ENCODE data around the gene PDIA5.

The PDIA5 gene

DNA sequence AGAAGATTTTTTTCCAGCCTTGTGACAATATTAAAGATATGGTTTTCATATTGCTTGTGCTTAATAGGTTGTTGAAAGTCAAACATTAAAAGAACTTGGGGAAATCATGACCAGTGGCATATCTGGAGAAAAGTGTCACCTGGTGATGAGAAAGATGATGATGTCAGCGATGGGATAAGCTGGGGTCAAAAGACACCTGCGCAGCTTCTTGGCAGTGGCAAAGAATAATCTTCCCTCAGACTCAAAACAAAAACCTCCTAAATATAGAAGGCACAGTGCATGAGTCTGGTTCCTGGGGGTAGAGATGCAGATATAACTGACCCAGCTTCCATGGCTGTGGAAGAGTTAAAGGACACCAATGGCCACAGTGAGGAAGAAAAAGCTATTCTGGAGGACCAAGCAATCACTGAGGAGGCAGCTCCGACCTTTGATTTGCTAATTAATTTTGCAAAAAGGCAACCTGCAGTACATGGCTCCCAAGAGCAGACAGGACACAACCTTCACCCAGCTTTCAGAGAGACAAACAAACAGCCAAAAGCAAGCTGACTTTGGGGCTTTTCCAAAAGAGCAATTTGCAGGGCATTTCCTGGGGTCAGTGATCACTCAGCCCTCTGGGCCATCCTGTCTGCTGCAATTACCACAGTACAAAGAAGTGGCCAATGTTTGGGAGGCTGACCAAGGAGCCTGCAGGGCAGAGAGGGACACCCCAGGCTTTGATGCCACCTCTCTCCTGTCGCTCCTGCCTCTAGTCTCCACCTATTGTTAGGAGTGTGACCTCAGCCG lies 21.7 kb upstream of the PDIA5 start:
- DNase-seq, result no peak

DNA sequence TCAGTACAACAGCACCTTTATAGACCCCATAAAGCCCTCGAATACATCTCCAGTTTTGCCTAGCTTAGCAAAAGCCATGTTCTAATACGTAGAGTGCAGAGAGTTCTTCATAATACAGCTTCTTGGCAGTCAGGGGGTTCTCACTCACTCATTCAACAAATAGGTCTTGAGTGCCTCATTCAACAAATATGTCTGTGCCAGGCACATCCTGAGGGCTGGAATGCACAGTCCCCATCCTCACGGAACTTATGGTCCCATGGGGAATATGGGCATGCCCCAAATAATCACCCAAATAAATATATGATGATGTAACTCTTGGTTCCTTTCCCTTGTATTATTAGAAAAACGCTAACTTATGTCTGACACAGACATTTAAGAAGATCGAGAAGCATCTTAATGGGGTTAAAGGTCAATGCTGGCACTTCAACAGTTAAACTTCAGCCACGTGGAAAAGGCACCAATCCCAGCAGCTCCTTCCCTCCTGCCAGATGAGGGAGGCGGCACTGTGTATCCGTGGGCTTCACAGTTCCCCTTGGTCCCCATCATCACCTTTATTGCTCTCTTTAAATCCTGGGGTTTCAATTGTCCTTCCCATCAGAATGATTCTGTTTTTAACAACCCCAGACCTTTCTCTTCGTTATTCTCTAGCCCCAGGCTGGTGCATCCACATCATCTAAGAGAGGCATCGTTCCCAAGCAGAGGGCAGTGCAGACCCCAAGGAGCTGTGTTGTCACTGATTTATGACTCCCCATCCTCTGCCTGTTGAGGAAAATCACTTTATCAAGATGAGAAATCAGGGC lies 20.4 kb upstream of the PDIA5 start:
- DNase-seq, result no peak

DNA sequence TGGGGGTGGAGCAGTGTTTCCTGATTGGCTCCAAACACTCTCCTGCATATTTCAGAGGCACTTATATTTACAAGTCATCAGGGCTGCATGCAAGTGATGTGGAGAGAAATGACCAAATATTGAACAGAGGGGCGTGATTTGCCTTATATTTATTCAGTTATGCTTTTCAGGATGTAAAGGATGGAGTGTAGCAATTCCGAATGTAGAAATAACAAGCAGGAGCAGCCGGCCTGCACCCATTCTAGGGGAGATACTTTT lies 19.8 kb upstream of the PDIA5 start:
- no peak for DNase-seq

DNA sequence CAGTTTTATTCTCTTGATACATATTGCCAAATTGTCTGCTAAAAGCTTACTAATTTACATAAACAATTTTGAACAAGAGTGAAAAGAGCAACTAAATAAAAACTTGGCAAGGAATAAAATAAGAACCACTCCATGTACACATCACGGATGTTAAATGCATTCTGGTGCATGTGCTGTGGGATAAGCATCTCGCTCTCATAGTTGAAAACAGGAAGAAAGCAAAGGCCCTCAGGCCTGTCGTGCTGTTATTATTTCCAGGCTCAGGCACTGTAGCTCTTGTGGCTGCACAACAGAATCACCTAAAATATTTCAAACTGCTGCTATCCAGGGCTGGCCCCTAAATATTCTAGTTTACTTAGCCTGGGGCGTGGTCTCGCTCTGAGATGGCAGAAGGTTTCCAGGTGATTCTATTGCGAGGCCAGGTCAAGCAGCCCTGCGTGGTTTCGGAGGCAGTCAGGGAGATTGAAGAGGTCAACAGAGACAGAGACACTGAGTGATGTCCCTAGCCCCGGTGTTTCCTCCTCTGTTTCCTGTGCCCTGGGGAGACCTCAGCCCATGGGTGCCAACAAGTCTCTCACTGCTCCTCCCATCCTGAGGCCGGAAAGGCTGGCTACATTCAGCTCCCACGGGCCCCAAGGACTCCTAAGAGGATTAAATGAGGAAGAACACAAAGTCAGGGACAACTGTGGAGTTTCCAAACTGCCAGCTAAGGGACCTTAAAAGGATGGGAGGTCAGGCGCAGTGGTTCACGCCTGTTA lies 18.2 kb upstream of the PDIA5 start:
- DNase-seq, result no peak

DNA sequence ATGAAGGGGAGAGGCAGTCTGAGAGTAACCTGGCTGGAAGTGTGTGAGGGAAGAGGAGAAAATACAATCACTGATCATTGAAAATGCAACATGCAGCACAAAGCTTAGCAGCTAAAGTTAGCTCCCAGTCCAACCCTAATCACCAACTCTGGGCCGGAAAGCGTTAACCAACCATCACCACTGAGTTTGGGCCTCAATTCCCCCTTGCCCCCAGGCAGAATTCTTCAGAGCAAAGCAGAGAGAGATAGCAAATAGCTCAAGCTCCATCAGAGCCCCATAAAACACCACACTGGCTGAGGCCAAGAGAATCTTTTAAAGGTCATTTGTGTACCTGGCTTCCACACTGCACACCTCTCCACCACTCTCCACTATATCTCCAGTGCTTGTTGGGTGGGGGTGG lies 16.2 kb upstream of the PDIA5 start:
- DNase-seq, result no peak

DNA sequence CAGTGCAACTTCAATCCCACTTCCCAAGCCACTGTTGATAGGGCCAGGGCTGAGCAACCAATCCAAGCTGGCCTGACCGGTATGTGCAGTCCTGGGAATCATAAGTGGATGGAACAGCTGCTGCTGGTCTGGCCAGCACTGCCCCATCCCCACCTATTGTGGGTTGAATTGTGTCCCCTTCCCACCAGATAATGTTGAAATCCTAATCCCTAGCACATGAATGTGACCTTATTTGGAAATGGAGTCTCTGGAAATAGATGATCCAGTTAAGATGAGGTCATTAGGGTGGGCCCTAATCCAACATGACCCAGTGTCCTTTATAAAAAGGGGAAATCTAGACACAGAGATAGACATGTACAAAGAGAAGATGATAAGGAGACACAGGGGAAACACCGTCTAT lies 13.7 kb upstream of the PDIA5 start:
- no peak for DNase-seq

DNA sequence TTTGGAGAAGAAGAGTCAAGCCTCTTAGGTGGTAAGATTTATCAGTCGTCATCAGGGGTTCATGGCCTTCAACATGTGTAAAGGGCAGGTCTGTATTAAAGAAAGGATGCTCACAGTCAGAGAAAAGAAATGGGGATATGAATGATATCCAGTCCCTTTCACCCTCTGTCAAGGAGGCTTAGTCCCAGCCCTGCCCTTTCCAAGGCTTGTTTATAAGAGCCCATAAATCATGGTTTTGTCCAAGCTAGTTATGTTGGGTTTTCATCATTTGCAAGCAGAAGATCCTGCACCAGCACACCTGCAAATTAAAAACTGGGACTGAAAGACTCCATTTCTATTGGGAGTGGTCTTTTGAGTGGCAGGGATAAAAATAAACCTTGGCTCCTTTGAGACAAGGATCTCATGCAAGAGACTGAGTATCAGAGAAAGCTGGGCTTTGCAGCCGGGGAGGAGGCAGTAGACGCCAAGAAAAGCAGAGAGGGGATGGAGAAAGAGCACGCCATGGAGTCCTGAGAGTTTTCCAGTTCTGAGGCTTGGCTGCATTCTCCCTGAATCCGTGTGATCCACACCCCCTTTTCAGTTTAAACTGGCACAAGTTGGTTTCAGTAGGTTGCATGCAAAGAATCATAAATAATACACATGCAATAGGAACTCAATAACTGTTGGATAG lies 12.6 kb upstream of the PDIA5 start:
- no peak for DNase-seq

DNA sequence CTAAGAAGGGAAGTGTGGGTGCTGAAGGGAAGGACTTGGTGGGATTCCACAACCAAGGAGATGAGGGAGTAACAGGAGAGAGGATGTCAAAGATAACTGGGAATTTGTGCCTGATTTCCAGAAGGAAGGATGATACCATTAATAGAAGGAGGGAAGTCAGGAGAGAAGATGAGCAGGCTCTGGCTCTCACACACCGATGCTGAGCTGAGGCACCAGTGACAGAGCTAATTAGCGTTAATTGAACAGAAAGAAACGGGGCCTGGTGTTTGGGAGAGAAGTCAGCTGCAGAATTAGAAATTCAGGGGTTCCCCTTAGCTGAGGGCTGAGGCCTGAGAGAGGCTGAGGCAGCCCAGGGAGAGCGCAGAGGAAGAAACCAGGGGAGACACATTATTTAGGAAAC lies 11.9 kb upstream of the PDIA5 start:
- DNase-seq, result no peak

DNA sequence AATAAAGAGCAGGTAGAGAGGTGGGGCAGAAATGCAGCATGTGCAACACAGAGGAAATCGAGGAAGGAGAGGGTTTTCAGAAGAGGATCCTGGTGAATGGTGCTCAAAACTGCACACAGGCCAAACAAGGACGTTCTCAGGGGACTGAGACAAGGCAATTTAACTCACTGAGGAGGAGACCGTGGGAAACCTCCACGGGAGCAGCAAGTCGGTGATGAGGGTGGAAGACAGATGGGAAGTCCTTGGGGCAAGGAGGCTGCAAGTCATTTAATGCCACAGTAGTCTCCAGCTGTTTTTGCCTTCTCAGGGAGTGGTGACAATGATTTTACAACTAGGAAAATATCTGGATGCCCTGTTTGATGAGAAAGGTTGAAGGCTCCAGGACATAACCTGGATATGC lies 11.5 kb upstream of the PDIA5 start:
- no peak for DNase-seq

DNA sequence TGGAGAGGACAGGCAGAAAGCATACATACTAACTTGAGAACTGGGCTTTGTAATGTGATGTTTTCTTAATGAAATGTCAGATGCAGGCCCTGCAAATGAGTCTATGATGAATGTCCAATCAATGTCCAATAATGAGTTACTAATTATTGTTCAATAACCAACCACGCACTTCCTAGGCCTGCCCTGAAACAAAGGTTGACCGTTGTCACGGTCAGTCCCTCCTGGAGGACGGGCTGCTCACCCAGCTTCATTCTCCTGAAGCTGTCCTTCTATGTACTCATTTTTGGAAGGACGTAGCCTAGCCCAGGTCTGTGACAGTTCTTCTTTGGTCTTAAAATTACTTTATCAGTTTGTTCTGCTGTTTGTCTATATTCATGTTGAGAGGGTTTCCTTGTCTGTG lies 8.3 kb upstream of the PDIA5 start:
- no peak for DNase-seq

DNA sequence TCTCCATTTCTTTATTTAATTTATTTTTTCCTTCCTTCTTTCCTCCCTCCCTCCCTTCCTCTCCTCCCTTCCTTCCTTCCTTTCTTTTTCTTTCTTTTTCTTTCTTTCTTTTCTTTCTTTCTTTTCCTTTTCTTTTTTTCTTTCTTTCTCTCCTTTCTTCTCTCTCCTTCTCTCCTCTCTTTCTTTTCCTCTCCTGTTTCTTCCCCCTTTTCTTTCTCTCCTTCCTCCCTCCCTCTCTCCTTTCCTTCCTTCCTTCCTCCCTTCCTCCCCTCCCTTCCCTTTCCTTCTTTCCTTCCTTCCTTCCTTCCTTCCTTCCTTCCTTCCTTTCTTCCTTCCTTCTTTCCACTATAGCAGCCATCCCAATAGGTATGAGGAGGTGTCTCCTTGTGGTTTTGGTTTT lies 6.8 kb upstream of the PDIA5 start:
- DNase-seq, result no peak

DNA sequence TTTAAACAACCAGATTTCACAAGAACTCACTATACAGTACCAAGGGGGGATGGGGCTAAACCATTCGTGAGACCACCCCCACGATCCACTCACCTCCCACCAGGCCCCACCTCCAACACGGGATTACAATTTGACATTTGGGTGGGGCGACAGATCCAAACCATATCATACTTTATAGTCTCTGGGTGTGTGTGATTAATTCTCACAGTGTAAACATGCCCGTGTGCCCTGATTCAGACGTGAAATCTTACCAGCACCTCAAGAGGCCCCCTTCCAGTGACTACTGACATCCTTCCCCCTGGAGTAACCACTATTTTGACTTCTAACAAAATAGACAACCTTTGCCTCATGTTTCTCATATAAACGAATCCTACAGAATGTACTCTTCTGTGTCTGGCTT lies 5.0 kb upstream of the PDIA5 start:
- no peak for DNase-seq

DNA sequence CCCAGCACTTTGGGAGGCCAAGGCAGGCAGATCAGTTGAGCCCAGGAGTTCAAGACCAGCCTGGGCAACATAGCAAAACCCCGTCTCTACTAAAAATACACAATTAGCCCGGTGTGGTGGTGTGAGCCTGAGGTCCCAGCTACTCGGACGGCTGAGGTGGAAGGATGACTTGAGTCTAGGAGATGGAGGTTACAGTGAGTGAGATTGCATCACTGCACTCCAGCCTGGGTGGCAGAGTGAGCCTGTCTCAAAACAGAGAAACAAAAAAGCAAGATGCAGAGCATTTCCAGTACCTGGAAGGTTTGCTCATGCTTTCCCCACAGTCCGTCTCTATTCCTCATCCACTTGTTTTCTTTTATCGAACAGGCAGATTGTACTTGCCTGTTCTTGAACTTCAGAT lies 3.8 kb upstream of the PDIA5 start:
- no peak for DNase-seq

DNA sequence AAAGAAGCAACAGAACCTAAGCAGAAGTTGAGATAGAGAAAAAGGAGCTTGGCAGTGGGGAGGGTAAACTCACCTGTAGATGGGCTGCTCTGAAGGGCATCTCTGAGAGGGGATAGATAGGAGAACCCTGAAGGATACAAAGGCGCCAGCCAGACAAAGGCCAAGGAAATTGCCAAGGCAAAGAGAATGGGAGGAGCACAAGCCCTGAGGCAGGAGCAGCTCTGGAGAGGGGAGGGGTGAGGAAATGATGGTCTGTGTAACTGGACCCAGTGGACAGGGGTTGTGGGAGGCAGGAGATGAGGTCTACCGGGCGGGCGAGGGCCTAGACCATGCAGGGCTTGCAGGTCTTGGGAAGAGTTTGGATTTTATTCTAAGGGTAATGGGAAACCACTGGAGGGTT lies 2.3 kb upstream of the PDIA5 start:
- no peak for DNase-seq

DNA sequence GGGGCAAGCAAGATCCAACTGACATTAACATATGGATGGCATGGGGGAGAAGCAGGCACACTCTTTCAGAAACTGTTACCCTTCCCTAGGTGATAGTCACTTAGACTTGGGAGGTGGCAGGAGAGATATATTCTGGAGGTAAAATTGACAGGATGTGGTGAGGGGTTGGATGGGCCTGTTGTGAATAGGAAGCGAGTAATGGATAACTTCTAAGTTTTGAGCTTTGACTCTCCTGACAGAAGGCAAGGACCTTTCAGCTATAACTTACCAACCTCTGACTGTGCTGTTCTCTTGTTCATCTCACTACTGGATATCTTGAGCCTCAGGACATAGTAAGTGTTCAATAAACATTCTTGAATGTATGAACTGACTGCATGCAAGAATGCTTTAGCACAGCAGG lies 1.9 kb upstream of the PDIA5 start:
- DNase-seq, result no peak

DNA sequence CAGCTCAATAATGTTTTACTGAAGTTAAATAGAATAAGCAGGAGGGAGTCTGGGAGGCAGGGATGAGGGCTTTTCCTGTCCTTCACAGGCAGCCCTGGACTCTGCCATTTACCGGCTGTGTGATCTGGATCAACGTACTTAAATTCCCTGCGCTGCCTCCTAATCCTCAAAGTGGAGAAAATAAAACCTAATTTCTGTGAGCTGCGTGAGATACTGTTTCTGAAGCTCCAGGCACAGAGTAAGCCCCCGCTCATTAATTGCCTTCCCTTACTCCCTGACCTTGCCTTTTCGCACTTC lies 278 bp upstream of the PDIA5 start:
- no peak for DNase-seq

DNA sequence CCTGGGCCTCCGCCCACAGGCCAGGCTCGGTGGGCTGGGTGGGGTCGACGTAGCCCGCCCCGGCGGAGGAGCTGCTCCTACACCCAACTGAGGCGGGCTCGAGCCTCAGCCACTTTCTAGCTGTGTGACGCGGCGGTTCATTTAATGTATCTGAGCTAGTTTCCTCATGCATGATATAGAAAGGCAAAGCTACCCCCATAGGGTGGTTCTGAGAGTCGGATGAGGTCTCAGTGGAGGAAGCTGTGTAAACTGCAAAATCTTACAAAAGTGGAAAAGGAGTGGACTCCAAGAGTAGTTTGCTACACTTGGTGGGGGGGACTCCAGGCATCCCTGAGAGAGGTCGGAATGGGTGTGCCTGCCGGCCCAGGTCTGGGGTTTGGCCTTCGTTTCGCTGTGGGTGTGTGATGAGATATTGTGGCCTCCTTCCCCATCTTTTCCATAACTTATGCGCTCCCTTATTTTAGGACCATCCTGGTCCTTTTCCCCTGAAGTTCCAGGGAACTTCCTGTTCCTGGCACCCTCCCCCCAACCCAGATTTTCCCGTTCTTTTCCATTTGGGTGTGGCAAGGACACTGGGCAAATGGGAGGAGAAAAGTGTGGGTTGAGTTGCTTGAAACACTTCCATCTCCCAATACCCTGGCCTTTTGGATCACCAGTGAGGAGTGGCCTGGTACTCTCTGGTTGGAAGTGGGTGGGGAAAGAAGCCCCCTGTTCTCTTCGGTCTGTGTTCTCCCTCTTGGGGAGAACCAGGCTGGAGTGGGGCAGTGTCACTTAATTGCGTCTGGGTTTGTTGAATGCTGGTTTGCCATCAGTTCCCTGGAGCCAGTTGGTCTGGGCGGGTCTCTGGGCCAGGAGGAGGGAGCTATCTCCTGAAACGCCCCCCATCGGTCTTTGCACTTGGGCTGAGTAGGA lies 1.1 kb downstream of the PDIA5 start:
- peak; percentile 1 for DNase-seq

DNA sequence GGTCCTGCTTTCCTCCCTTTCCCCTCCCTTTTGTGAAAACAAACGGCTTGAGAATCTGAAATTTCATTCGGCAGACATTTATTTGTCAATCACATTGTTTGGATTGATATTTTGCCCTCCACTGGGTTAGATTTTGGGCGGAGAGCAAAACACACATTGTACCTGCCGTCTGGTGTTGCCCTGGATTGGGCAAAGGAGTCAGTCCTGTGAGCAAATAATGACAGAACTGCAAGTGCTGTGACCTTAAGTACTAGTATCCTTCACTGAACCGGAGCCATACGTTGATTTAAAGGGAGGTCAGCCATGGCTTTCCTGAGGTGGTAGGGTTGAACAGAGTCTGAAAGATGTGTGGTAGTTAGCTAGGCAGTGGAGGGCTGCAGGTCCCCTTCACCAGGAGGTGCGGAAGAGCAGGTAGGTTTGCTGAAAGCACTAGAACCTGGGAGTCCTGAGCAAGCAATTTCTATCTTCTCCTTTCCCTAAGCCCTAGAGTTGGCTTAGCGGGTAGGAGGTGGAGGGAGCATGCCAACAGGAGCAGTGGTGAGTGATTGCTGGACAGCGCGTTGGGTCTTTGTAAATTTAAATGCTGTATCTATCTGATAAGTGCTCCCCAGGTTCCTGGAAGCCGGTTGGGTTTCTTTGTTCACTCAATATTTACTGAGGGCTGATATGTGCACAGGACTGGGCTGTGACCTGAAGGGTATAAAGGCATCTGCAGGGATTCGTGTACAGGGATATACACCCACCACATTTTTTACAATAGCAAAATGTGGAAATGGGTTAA lies 2.0 kb downstream of the PDIA5 start:
- no peak for DNase-seq

DNA sequence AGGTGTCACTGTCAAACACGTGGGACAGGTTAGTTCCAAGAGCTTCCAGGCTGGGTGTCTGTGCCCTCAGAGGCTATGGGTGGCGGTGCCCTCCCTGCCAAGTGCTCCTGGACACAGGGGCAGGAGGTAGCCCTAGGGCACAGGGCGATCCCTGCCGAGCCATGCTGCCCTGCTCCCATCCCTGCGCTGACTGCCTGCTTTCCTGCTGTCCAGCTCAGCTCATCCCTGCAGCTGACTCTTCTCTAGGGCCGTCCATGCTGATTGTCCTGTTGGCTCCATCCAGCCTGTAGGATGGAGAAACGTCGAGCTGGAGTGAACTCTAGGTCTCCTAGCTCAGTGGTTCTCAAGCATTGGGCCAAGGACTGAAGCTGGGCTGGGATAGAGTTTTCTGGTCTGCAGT lies 3.7 kb downstream of the PDIA5 start:
- DNase-seq, result no peak

DNA sequence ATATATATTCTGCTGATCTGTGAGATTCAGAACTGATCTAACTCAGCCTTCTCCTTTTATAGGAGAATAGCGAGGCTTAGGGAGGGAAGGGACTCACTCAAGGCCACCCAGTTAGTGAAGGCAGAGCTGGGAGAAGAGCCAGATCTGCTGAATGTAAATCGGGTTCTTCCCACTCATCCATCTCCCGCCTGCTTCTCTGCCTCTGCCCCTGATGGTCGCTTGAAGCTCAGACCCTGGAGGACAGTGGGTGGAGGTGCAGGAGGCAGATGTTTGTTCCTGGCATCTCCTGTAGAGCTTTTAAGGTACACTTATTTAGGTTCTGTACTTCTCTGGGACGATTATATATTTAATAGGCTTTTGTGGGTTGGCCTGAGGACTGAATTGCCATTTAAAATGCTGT lies 4.3 kb downstream of the PDIA5 start:
- no peak for DNase-seq

DNA sequence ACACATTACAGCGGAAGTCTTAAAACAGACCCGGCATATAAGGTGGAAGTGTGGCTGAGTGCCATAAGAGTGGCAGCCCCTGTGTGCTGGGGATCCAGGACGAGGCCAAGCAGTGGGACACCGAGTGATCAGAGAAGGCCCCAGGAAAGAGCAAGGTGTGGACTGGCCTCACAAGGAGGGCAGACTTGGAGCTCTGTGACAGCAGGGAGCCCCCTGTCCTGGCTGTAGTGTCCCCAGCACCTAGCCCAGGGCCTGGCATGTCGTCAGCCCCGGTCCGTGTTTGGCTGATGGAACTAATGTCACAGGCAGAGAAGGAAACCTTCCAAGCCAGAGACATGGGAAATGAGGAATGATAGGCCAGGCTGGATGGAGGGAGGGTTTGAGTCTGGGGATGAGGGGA lies 4.8 kb downstream of the PDIA5 start:
- DNase-seq, result no peak

DNA sequence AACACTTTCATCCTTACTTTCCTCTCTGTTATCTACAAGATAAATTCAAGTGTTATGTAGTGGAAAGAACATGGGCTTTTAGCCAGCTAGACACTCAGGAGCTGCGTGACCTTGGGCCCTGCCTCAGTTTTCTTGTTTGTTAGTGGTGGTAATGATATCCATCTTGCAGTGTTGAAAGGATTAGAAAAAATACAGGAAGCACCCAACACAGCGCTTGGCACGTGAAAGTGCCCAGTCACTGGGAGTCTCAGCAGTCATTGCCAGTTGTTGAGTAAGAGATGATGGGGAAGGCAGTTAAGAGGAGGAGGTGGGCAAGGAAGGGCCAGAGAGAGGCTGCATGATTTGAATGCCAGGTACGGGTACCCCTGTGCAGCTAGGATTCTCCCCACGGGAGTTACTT lies 5.3 kb downstream of the PDIA5 start:
- no peak for DNase-seq

All from central memory CD4-positive, alpha-beta T cell (primary cell).